AG04450 (cell line): ENCODE results near the gene OR10R2. TPM values are rescaled to one million over a fixed set of nuclear protein-coding genes. Genes with fewer than 3 reads are reported as not detected.

ENCODE experiments used
- CTCF ChIA-PET: fragments of 300-600, 350-600 bp; formaldehyde crosslinking; extraction: SDS; loops from one replicate; lab custom pipeline; 2022; ENCODE audit warnings: antibody characterized with exemption, inconsistent platforms; lab: Charles Lee
- POLR2A ChIA-PET: fragments of 350-600 bp; formaldehyde crosslinking; extraction: SDS; loops from one replicate; lab custom pipeline; 2021; ENCODE audit warnings: antibody characterized with exemption, inconsistent platforms; lab: Yijun Ruan, JAX
- DNase-seq: peaks from one replicate; pipeline ENCODE4 v3.0.0-alpha.2; 2011; ENCODE audit warnings: low read depth, low spot score
- H3K27ac ChIP-seq: one replicate; pipeline ENCODE4 v1.5.1; 2012; ENCODE audit warnings: low read depth, low read length, control low read depth
- H3K27me3 ChIP-seq: one replicate; pipeline ENCODE4 v1.6.0; 2012; ENCODE audit warnings: low read length; ENCODE audit not compliant: control insufficient read depth, insufficient read depth
- H3K4me3 ChIP-seq: 2 replicates; pipeline ENCODE4 v1.5.1; 2011; ENCODE audit warnings: mild to moderate bottlenecking, low read depth, low read length, control low read depth
- H3K9me3 ChIP-seq: 2 replicates; pipeline ENCODE4 v1.5.1; 2012; ENCODE audit warnings: low read length; ENCODE audit not compliant: control insufficient read depth, insufficient read depth
- polyA plus RNA-seq: library from polyadenylated mRNA; depleted of rRNA; stranded (reverse); fragments of >200 nt; gene quantifications from 2 replicates; pipeline ENCODE4 v1.2.3, GENCODE V29; 2011
- TF ChIP-seq, protein P1 (sequence below): IDR thresholded peaks from 2 replicates; pipeline ENCODE4 v1.5.1; 2011; ENCODE audit warnings: low read depth, low read length, control low read depth, inconsistent platforms

Gene OR10R2
- polyA plus RNA-seq, 1 experiment, result not detected

DNA sequence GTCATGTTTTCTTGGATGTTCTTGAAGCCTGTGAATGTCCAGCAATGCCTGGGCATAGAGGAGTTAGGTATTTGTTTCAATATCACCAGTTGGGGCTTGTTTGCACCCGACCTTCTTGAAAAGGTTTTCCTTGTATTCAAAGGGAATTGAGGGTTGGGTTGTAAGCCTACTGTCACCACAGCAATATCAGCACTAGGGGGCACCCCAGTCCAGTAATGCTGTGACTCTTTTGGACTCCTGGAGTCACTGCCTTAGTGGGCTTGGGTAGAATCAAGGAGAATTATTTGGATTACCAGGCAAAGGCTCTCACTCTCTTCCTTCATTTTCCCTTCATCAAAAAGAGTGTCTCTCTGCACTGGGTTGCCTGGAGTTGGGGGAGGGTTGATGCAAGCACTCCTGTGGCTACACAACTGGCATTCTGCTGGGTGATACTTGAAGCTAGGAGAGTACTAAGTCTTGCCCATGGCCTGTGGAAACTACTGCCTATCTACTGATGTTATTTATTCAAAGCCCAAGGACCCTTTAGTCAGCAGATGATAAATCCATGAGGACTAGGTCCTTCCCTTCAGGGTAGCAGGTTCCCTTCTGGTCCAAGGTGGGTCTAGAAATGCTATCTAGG, 34.5 kb downstream of the OR10R2 start:
- ChIA-PET POLR2A (no interaction called here), CTCF (interaction anchor here (0.6 to 2.6 kb wide), 4 partner anchors 17 to 565 kb away, joined by 3 to 12 read pairs (median 6); no protein-coding TSS in a partner anchor)
- H3K27me3 ChIP-seq, result no peaks in the 10 kb centered on the region
- DNase-seq, result no peak
- H3K27ac ChIP-seq, result no peak overlapping the region
- H3K4me3 ChIP-seq, result no peak overlapping the region
- H3K9me3 ChIP-seq, result no peaks in the 10 kb centered on the region
- TF ChIP-seq, protein P1, sequence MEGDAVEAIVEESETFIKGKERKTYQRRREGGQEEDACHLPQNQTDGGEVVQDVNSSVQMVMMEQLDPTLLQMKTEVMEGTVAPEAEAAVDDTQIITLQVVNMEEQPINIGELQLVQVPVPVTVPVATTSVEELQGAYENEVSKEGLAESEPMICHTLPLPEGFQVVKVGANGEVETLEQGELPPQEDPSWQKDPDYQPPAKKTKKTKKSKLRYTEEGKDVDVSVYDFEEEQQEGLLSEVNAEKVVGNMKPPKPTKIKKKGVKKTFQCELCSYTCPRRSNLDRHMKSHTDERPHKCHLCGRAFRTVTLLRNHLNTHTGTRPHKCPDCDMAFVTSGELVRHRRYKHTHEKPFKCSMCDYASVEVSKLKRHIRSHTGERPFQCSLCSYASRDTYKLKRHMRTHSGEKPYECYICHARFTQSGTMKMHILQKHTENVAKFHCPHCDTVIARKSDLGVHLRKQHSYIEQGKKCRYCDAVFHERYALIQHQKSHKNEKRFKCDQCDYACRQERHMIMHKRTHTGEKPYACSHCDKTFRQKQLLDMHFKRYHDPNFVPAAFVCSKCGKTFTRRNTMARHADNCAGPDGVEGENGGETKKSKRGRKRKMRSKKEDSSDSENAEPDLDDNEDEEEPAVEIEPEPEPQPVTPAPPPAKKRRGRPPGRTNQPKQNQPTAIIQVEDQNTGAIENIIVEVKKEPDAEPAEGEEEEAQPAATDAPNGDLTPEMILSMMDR, result peak; percentile 46

DNA sequence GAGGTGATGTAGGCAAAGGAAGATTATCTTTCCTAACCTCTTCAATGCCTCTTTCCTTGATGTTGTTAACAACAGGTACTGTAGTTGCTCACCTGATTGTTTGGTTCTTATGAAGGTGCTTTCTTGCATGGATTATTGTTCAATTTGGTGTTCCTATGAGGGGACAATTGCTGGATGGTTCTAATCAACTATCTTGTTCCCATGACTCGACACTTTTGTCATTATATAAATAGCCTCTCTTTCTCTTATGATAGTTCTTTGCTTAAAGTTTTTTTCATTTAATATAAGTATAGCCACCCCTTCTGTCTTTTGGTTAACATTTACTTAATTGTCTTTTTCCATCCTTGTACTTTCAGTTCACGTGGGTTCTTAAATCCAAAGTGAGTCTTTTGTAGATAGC, 35.5 kb downstream of the OR10R2 start:
- DNase-seq, result no peak
- H3K27ac ChIP-seq, result no peak overlapping the region
- POLR2A ChIA-PET, result no interaction called here
- CTCF ChIA-PET, result interaction anchor here (2.6 kb wide), 1 partner anchor 490 kb away, joined by 12 read pairs; no protein-coding TSS in a partner anchor
- no peaks in the 10 kb centered on the region for H3K27me3 ChIP-seq
- TF ChIP-seq, protein P1, result no peak
- H3K9me3 ChIP-seq, result no peaks in the 10 kb centered on the region
- H3K4me3 ChIP-seq, result no peak overlapping the region

DNA sequence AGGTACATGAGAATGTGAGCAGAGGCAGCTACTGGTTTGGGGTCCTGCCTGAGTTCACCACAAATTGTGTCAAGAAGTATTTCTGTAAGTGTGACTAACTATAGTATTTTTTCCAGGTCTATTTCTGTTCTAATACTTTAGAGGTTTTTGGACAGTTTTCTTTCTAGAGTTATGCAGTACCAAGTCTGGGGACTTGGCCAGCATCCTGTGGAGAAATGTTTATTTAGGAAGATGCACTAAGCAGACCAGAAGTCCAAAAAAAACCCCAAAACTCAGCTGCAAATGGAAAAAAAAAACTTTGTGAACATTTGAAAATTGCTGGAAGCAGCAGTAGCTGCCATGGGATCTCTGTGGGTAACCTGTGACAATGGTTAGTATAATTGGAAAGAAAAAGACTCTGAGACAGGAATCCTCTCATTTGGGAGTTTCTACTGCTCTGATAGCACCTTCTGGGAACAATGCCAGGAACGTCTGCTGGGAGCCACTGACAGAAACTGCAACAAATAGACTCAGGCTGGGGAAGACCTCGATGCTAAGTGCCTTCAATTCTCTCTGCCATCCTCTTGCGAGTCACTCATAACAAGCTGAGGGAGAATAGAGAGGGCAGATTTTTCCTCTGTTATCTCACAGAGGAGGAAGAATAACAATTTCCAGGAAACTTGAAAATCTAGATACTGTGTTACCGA, 37.6 kb downstream of the OR10R2 start:
- TF ChIP-seq, protein P1, result no peak
- ChIA-PET CTCF (interaction anchor here (0.7 kb wide), 1 partner anchor 594 kb away, joined by 3 read pairs; no protein-coding TSS in a partner anchor), POLR2A (no interaction called here)
- no peaks in the 10 kb centered on the region for H3K9me3 ChIP-seq
- no peak overlapping the region for H3K4me3 ChIP-seq
- DNase-seq, result no peak
- H3K27ac ChIP-seq, result no peak overlapping the region
- no peaks in the 10 kb centered on the region for H3K27me3 ChIP-seq

DNA sequence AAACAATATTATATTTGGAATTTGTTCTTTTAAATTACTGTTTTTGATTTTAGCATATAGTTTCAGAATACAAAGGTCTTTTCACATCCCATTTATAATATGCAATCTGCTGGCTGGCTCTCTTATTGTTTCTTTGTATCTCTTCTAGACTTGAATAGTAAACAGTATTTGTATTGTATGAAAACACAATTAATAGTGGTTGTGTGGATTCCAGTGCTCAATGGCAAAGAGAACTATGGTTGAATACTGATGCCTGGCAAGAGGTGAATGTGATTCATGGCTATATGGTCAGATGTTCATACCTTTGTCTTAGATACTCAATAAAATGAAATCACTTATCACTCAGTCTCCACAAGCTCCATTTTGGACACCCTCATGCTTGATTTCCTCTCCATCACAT, 44.9 kb downstream of the OR10R2 start:
- no peaks in the 10 kb centered on the region for H3K9me3 ChIP-seq
- H3K27ac ChIP-seq, result no peak overlapping the region
- TF ChIP-seq, protein P1, result no peak
- H3K4me3 ChIP-seq, result no peak overlapping the region
- POLR2A ChIA-PET, result no interaction called here
- no peaks in the 10 kb centered on the region for H3K27me3 ChIP-seq
- no peak for DNase-seq
- CTCF ChIA-PET, result no interaction called here

DNA sequence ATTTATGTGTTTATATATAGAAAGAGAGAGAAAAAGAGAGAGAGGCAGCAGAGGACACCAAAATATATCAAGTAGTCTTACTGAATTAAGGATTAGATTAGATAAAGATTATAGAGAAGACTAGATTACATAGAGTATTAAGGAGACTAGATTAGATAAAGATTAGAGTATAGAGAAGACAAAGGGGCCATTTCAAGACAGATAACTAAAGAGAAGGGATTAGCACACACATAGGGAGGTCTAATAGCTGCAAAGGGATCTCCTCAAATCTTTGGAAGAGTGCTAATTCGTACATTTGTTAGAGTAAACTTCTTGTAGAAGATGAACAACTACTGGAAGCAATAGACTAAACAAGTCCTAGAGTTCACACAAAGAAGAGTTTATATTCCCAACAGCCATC, 48.0 kb downstream of the OR10R2 start:
- Histone ChIP-seq H3K27ac (no peak overlapping the region), H3K27me3 (no peaks in the 10 kb centered on the region), H3K4me3 (no peak overlapping the region), H3K9me3 (no peaks in the 10 kb centered on the region)
- TF ChIP-seq, protein P1, result no peak
- no peak for DNase-seq
- ChIA-PET CTCF (no interaction called here), POLR2A (no interaction called here)
